Measurements from ENCODE around the gene SLC13A2.

SLC13A2 gene

GRCh38 chr17:28538296-28538895 is 65.0 kb downstream of the SLC13A2 start:
- DNase-seq: no peak

- DNase-seq: no peak
Observed at GRCh38 chr17:28540231-28540630, 66.8 kb downstream of the SLC13A2 start.

- no peak for DNase-seq
Observed at GRCh38 chr17:28541439-28541838, 68.0 kb downstream of the SLC13A2 start.

- DNase-seq: no peak
Observed at GRCh38 chr17:28544402-28545140, 71.1 kb downstream of the SLC13A2 start.

GRCh38 chr17:28545141-28545503 is 71.7 kb downstream of the SLC13A2 start:
- DNase-seq: no peak

- no peak for DNase-seq
Observed at GRCh38 chr17:28545787-28546415, 72.5 kb downstream of the SLC13A2 start.

GRCh38 chr17:28547096-28547622 is 73.7 kb downstream of the SLC13A2 start:
- DNase-seq: no peak

All from activated CD4-positive, alpha-beta T cell treated with anti-CD3 and anti-CD28 coated beads, Interleukin-2, amount 50 U/mL, for 48 hours (primary cell).